ENCODE results near the gene SLX4IP.

SLX4IP gene

GRCh38 chr20:10443936-10444335 lies 8.8 kb downstream of the SLX4IP start:
- Mint-ChIP-seq H3K9me3 (no peaks in the 10 kb centered on the region), H3K36me3 (ENCODE audit: low read depth) (no peaks in the 10 kb centered on the region), H3K4me1 (peaks cover 10% of the 10 kb centered on the region), H3K27me3 (ENCODE audit: low read depth) (no peaks in the 10 kb centered on the region), H3K4me3 (no peak overlapping the region), H3K27ac (no peak overlapping the region)
- TF ChIP-seq CTCF (IDR thresholded peaks at IDR 0.05; ENCODE audit: unreplicated experiment in 3 of 3), result no peak

GRCh38 chr20:10445758-10446157 lies 10.7 kb downstream of the SLX4IP start:
- Mint-ChIP-seq H3K9me3 (no peaks in the 10 kb centered on the region), H3K27me3 (ENCODE audit: low read depth) (no peaks in the 10 kb centered on the region), H3K27ac (no peak overlapping the region), H3K4me1 (peaks cover 10% of the 10 kb centered on the region), H3K36me3 (ENCODE audit: low read depth) (no peaks in the 10 kb centered on the region), H3K4me3 (no peak overlapping the region)
- no peak for TF ChIP-seq CTCF (IDR thresholded peaks at IDR 0.05; ENCODE audit: unreplicated experiment in 3 of 3)

GRCh38 chr20:10447028-10447427 lies 11.9 kb downstream of the SLX4IP start:
- Mint-ChIP-seq H3K4me3 (no peak overlapping the region), H3K36me3 (ENCODE audit: low read depth) (peaks cover 1% of the 10 kb centered on the region), H3K9me3 (no peaks in the 10 kb centered on the region), H3K27me3 (ENCODE audit: low read depth) (no peaks in the 10 kb centered on the region), H3K4me1 (peaks cover 10% of the 10 kb centered on the region), H3K27ac (peak overlapping the region in 1 of 3 experiments; percentile 72)
- TF ChIP-seq CTCF (IDR thresholded peaks at IDR 0.05; ENCODE audit: unreplicated experiment in 3 of 3), result no peak

GRCh38 chr20:10448270-10449156 lies 13.4 kb downstream of the SLX4IP start:
- Mint-ChIP-seq H3K9me3 (no peaks in the 10 kb centered on the region), H3K27ac (no peak overlapping the region), H3K36me3 (ENCODE audit: low read depth) (peaks cover 3% of the 10 kb centered on the region), H3K27me3 (ENCODE audit: low read depth) (no peaks in the 10 kb centered on the region), H3K4me1 (peaks cover 10% of the 10 kb centered on the region), H3K4me3 (no peak overlapping the region)
- no peak for TF ChIP-seq CTCF (IDR thresholded peaks at IDR 0.05; ENCODE audit: unreplicated experiment in 3 of 3)

- Mint-ChIP-seq H3K36me3 (ENCODE audit: low read depth) (peaks cover 3% of the 10 kb centered on the region), H3K4me1 (peaks cover 16% of the 10 kb centered on the region), H3K4me3 (no peak overlapping the region), H3K27ac (no peak overlapping the region), H3K27me3 (ENCODE audit: low read depth) (no peaks in the 10 kb centered on the region), H3K9me3 (no peaks in the 10 kb centered on the region)
- TF ChIP-seq CTCF (IDR thresholded peaks at IDR 0.05; ENCODE audit: unreplicated experiment in 3 of 3), result no peak
Observed at GRCh38 chr20:10449270-10449669, 14.2 kb downstream of the SLX4IP start.

- H3K36me3 Mint-ChIP-seq (ENCODE audit: low read depth), result peaks cover 11% of the 10 kb centered on the region
- peaks cover 13% of the 10 kb centered on the region for H3K9me3 Mint-ChIP-seq
- no peak overlapping the region for H3K27ac Mint-ChIP-seq
- H3K4me1 Mint-ChIP-seq, result peaks cover 5% of the 10 kb centered on the region
- no peaks in the 10 kb centered on the region for H3K27me3 Mint-ChIP-seq (ENCODE audit: low read depth)
- H3K4me3 Mint-ChIP-seq, result no peak overlapping the region
- TF ChIP-seq CTCF (IDR thresholded peaks at IDR 0.05; ENCODE audit: unreplicated experiment in 3 of 3), result no peak
Observed at GRCh38 chr20:10453241-10453640, 18.1 kb downstream of the SLX4IP start.
